AG04450 (cell line): ENCODE measurements around the gene ZCCHC24. TPM values are rescaled to one million over a fixed set of nuclear protein-coding genes. Genes with fewer than 3 reads are reported as not detected.

Experiments used
- CTCF ChIA-PET: fragments of 300-600, 350-600 bp; formaldehyde crosslinking; extraction: SDS; loops from one replicate; lab custom pipeline; 2022; ENCODE audit warnings: antibody characterized with exemption, inconsistent platforms; lab: Charles Lee
- POLR2A ChIA-PET: fragments of 350-600 bp; formaldehyde crosslinking; extraction: SDS; loops from one replicate; lab custom pipeline; 2021; ENCODE audit warnings: antibody characterized with exemption, inconsistent platforms; lab: Yijun Ruan, JAX
- DNase-seq: peaks from one replicate; pipeline ENCODE4 v3.0.0-alpha.2; 2011; ENCODE audit warnings: low read depth, low spot score
- H3K27ac ChIP-seq: one replicate; pipeline ENCODE4 v1.5.1; 2012; ENCODE audit warnings: low read depth, low read length, control low read depth
- H3K27me3 ChIP-seq: one replicate; pipeline ENCODE4 v1.6.0; 2012; ENCODE audit warnings: low read length; ENCODE audit not compliant: control insufficient read depth, insufficient read depth
- H3K4me3 ChIP-seq: 2 replicates; pipeline ENCODE4 v1.5.1; 2011; ENCODE audit warnings: mild to moderate bottlenecking, low read depth, low read length, control low read depth
- H3K9me3 ChIP-seq: 2 replicates; pipeline ENCODE4 v1.5.1; 2012; ENCODE audit warnings: low read length; ENCODE audit not compliant: control insufficient read depth, insufficient read depth
- CTCF ChIP-seq: IDR thresholded peaks from 2 replicates; pipeline ENCODE4 v1.5.1; 2011; ENCODE audit warnings: low read depth, low read length, control low read depth, inconsistent platforms
- polyA plus RNA-seq: library from polyadenylated mRNA; depleted of rRNA; stranded (reverse); fragments of >200 nt; gene quantifications from 2 replicates; pipeline ENCODE4 v1.2.3, GENCODE V29; 2011

Gene ZCCHC24
- polyA plus RNA-seq, 1 experiment, result 37.4 TPM

GRCh38 chr10:79354615-79355014 lies 90.8 kb downstream of the ZCCHC24 start:
- POLR2A ChIA-PET, result no interaction called here

GRCh38 chr10:79354141-79354540 lies 91.3 kb downstream of the ZCCHC24 start:
- TF ChIP-seq CTCF, result no peak
- no peak for DNase-seq
- ChIA-PET POLR2A (no interaction called here), CTCF (no interaction called here)
- no peak overlapping the region for H3K4me3 ChIP-seq
- H3K9me3 ChIP-seq, result no peaks in the 10 kb centered on the region; the same call in 1 of the 2 replicates
- no peaks in the 10 kb centered on the region for H3K27me3 ChIP-seq
- no peak overlapping the region for H3K27ac ChIP-seq

More at GRCh38 chr10:79354615-79355014, 90.8 kb downstream of the ZCCHC24 start:
- Histone ChIP-seq H3K9me3 (no peaks in the 10 kb centered on the region; the same call in 1 of the 2 replicates), H3K27me3 (no peaks in the 10 kb centered on the region), H3K4me3 (no peak overlapping the region), H3K27ac (no peak overlapping the region)
- TF ChIP-seq CTCF, result no peak
- CTCF ChIA-PET, result no interaction called here
- no peak for DNase-seq

- no peak for DNase-seq
- H3K27ac ChIP-seq, result no peak overlapping the region
- no peaks in the 10 kb centered on the region; the same call in 1 of the 2 replicates for H3K9me3 ChIP-seq
- no peak overlapping the region for H3K4me3 ChIP-seq
- ChIA-PET POLR2A (no interaction called here), CTCF (no interaction called here)
- no peak for TF ChIP-seq CTCF
- H3K27me3 ChIP-seq, result no peaks in the 10 kb centered on the region
These were observed 91.7 kb downstream of the ZCCHC24 start for GRCh38 chr10:79353726-79354125.

GRCh38 chr10:79353000-79353406 lies 92.4 kb downstream of the ZCCHC24 start:
- H3K27me3 ChIP-seq, result no peaks in the 10 kb centered on the region
- POLR2A ChIA-PET, result no interaction called here
- no peaks in the 10 kb centered on the region; the same call in 1 of the 2 replicates for H3K9me3 ChIP-seq
- no peak for DNase-seq
- CTCF ChIA-PET, result no interaction called here
- TF ChIP-seq CTCF, result no peak
- no peak overlapping the region for H3K4me3 ChIP-seq
- no peak overlapping the region for H3K27ac ChIP-seq

GRCh38 chr10:79352035-79352877 lies 93.2 kb downstream of the ZCCHC24 start:
- no peak for DNase-seq
- H3K27ac ChIP-seq, result no peak overlapping the region
- POLR2A ChIA-PET, result no interaction called here
- H3K27me3 ChIP-seq, result no peaks in the 10 kb centered on the region
- no peak for TF ChIP-seq CTCF
- no peak overlapping the region for H3K4me3 ChIP-seq
- CTCF ChIA-PET, result no interaction called here
- H3K9me3 ChIP-seq, result no peaks in the 10 kb centered on the region; the same call in 1 of the 2 replicates
